Lower leg skin (tissue), 3 donors: ENCODE results near the gene DOK6.

Experiments
- CTCF ChIP-seq, 3 donors: fragments of 450-650 bp; IDR thresholded peaks; one replicate each; pipeline ENCODE4 v1.5.1; 2016; ENCODE audit warnings: antibody characterized with exemption in 3 of 3, mild to moderate bottlenecking in 3 of 3, moderate library complexity in 2 of 3
- POLR2A ChIP-seq, 2 donors: fragments of 450-650 bp; IDR thresholded peaks; one replicate each; pipeline ENCODE4 v1.6.1; 2016 to 2017; ENCODE audit warnings: antibody characterized with exemption in 2 of 2, mild to moderate bottlenecking in 1 of 2, moderate library complexity in 1 of 2

- TF ChIP-seq POLR2A (IDR thresholded peaks at IDR 0.05) (no peak), CTCF (IDR thresholded peaks at IDR 0.05) (no peak)
Observed at GRCh38 chr18:69865776-69866175, 465.1 kb downstream of the DOK6 start.
